HL-60 (cell line): ENCODE measurements around the gene RALGPS2.

Experiments used
- DNase-seq, 2 experiments: peaks; one replicate each; pipeline ENCODE4 v3.0.0-alpha.2; 2010 to 2020; ENCODE audit warnings: low read depth in 1 of 2, low spot score in 1 of 2
- H3K27ac ChIP-seq: fragments of 250-450 bp; sonication (Bioruptor Pico); replicated peaks from 2 replicates; pipeline ENCODE4 v1.5.1; 2020; ENCODE audit warnings: mild to moderate bottlenecking, moderate library complexity
- H3K27me3 ChIP-seq: fragments of 250-450 bp; sonication (Bioruptor Pico); 2 replicates; pipeline ENCODE4 v1.5.1; 2021; ENCODE audit warnings: mild to moderate bottlenecking, moderate library complexity; ENCODE audit not compliant: insufficient read depth, poor library complexity, severe bottlenecking
- H3K4me3 ChIP-seq: replicated peaks from 2 replicates; pipeline ENCODE4 v1.5.1; 2011; ENCODE audit warnings: mild to moderate bottlenecking, control low read depth, low read length; ENCODE audit not compliant: insufficient read depth
- CTCF ChIP-seq: IDR thresholded peaks from one replicate; pipeline ENCODE4 v1.5.1; 2011; ENCODE audit warnings: low read length, control low read depth, inconsistent platforms; ENCODE audit not compliant: insufficient read depth
- GABPA ChIP-seq: IDR thresholded peaks from 2 replicates; pipeline ENCODE4 v1.6.1; 2012; ENCODE audit warnings: low read depth
- POLR2AphosphoS5 ChIP-seq: IDR thresholded peaks from 2 replicates; pipeline ENCODE4 v1.6.1; 2012; ENCODE audit warnings: low read depth
- SPI1 ChIP-seq: IDR thresholded peaks from 2 replicates; pipeline ENCODE4 v1.6.1; 2012; ENCODE audit warnings: low read depth, mild to moderate bottlenecking, borderline replicate concordance
- TF ChIP-seq, protein P1 (sequence below): IDR thresholded peaks from 2 replicates; pipeline ENCODE4 v1.6.1; 2012; ENCODE audit warnings: low read depth; ENCODE audit not compliant: insufficient replicate concordance

RALGPS2 gene

GRCh38 chr1:178862416-178862815 lies 137.4 kb downstream of the RALGPS2 start:
- DNase-seq = no peak
- Histone ChIP-seq H3K4me3 (no peak overlapping the region), H3K27ac (no peak overlapping the region), H3K27me3 (no peaks in the 10 kb centered on the region)
- TF ChIP-seq CTCF = no peak
- no peak for TF ChIP-seq SPI1
- TF ChIP-seq GABPA = no peak
- TF ChIP-seq, protein P1, sequence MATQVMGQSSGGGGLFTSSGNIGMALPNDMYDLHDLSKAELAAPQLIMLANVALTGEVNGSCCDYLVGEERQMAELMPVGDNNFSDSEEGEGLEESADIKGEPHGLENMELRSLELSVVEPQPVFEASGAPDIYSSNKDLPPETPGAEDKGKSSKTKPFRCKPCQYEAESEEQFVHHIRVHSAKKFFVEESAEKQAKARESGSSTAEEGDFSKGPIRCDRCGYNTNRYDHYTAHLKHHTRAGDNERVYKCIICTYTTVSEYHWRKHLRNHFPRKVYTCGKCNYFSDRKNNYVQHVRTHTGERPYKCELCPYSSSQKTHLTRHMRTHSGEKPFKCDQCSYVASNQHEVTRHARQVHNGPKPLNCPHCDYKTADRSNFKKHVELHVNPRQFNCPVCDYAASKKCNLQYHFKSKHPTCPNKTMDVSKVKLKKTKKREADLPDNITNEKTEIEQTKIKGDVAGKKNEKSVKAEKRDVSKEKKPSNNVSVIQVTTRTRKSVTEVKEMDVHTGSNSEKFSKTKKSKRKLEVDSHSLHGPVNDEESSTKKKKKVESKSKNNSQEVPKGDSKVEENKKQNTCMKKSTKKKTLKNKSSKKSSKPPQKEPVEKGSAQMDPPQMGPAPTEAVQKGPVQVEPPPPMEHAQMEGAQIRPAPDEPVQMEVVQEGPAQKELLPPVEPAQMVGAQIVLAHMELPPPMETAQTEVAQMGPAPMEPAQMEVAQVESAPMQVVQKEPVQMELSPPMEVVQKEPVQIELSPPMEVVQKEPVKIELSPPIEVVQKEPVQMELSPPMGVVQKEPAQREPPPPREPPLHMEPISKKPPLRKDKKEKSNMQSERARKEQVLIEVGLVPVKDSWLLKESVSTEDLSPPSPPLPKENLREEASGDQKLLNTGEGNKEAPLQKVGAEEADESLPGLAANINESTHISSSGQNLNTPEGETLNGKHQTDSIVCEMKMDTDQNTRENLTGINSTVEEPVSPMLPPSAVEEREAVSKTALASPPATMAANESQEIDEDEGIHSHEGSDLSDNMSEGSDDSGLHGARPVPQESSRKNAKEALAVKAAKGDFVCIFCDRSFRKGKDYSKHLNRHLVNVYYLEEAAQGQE = no peak
- no peak for TF ChIP-seq POLR2AphosphoS5

DNA sequence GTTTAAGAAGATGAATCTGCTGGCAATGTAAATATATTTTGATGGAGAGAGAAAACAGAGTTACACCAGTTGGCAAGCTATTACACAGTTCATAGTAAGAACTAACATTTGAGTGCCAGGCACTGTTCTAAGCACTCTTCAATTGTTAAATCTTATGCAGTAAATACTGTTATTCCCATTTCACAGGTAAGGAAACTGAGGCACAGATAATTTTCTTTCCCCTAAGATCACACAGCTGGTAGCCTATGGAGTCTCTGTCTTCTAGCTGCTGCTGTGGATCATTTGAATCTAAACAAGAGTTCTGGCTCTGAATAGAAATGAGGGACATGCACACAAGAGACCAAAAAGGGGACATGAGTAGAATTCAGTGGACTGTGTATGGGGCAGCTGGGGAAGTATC lies 137.8 kb downstream of the RALGPS2 start:
- TF ChIP-seq, protein P1 = no peak
- TF ChIP-seq CTCF = no peak
- no peak for TF ChIP-seq GABPA
- TF ChIP-seq SPI1 = no peak
- no peak for TF ChIP-seq POLR2AphosphoS5
- no peak overlapping the region for H3K4me3 ChIP-seq
- no peak for DNase-seq
- no peaks in the 10 kb centered on the region for H3K27me3 ChIP-seq
- no peak overlapping the region for H3K27ac ChIP-seq

- Histone ChIP-seq H3K27ac (no peak overlapping the region), H3K27me3 (no peaks in the 10 kb centered on the region), H3K4me3 (no peak overlapping the region)
- no peak for TF ChIP-seq POLR2AphosphoS5
- DNase-seq = no peak
Observed at GRCh38 chr1:178864326-178864725, 139.3 kb downstream of the RALGPS2 start.

- no peak for TF ChIP-seq POLR2AphosphoS5
- TF ChIP-seq SPI1 = no peak
- TF ChIP-seq, protein P1 = no peak
- no peak for TF ChIP-seq CTCF
- TF ChIP-seq GABPA = no peak
- no peak overlapping the region for H3K4me3 ChIP-seq
- H3K27ac ChIP-seq = no peak overlapping the region; the same call in 1 of the 2 replicates
- DNase-seq = no peak
- no peaks in the 10 kb centered on the region for H3K27me3 ChIP-seq
Observed at GRCh38 chr1:178867670-178868069, 142.6 kb downstream of the RALGPS2 start.
